Fibroblast of villous mesenchyme (primary cell): ENCODE data around the gene PARP2. TPM values are rescaled to one million over a fixed set of nuclear protein-coding genes. Genes with fewer than 3 reads are reported as not detected.

Experiments
- small RNA-seq: library from RNA; depleted of rRNA; stranded (forward); fragments of <200 nt; gene quantifications from one replicate; pipeline ENCODE3, GENCODE V24; 2012
- total RNA-seq: library from RNA; depleted of rRNA; stranded (reverse); fragments of >200 nt; gene quantifications from 2 replicates; pipeline ENCODE4 v1.2.3, GENCODE V29; 2012

Gene PARP2
- total RNA-seq, 1 donor = 12.5 TPM

Small RNA genes lying within 50 kb of the gene (small RNA-seq; reads per million reads assigned to genes)
- gene SNORA79B = 2.7 reads per million, percentile 65 among the genes with 10 or more reads in this experiment
- 255 reads per million, percentile 98 among the genes with 10 or more reads in this experiment for gene SNORD126

Other genes starting within 250 kb of the PARP2 start
- not detected in 2 replicates for gene OR4K17, start 232.9 kb upstream of the PARP2 start, total RNA-seq
- gene OR4N5, start 204.8 kb upstream of the PARP2 start, total RNA-seq = not detected in 2 replicates
- gene OR11G2, start 152.7 kb upstream of the PARP2 start, total RNA-seq = not detected in 2 replicates
- not detected in 2 replicates for gene OR11H6, start 119.9 kb upstream of the PARP2 start, total RNA-seq
- not detected in 2 replicates for gene OR11H7, start 114.7 kb upstream of the PARP2 start, total RNA-seq
- gene OR11H4, start 104.3 kb upstream of the PARP2 start, total RNA-seq = not detected in 2 replicates
- 14.8 and 16.8 TPM in 2 replicates for gene TTC5, start 37.7 kb upstream of the PARP2 start, total RNA-seq
- gene CCNB1IP1, start 10.4 kb upstream of the PARP2 start, total RNA-seq = 40.9 and 49.7 TPM in 2 replicates
- 17.7 and 22.0 TPM in 2 replicates for gene TEP1, start 69.9 kb downstream of the PARP2 start, total RNA-seq
- gene KLHL33, start 92.5 kb downstream of the PARP2 start, total RNA-seq = under 0.01 and 0.43 TPM in 2 replicates
- 36.3 and 41.2 TPM in 2 replicates for gene OSGEP, start 111.2 kb downstream of the PARP2 start, total RNA-seq
- gene APEX1, start 111.6 kb downstream of the PARP2 start, total RNA-seq = 29.0 and 34.1 TPM in 2 replicates
- gene PIP4P1, start 117.8 kb downstream of the PARP2 start, total RNA-seq = 20.7 and 35.4 TPM in 2 replicates
- 22.2 and 32.4 TPM in 2 replicates for gene PNP, start 125.8 kb downstream of the PARP2 start, total RNA-seq
- gene RNASE10, start 161.9 kb downstream of the PARP2 start, total RNA-seq = not detected in 2 replicates
- gene RNASE9, start 217.4 kb downstream of the PARP2 start, total RNA-seq = not detected in 2 replicates
- gene RNASE11, start 244.4 kb downstream of the PARP2 start, total RNA-seq = not detected in 2 replicates
- gene RNASE12, start 247.7 kb downstream of the PARP2 start, total RNA-seq = not detected in 2 replicates